CD4-positive, alpha-beta T cell treated with Interleukin-10 for 1 hour (primary cell): ENCODE results near the gene PRRC2B.
"Not testable (repeated sequence)": the region's sequence is repeated elsewhere in the genome, so short reads cannot be mapped to it uniquely, and the experiment has no call there.

Experiments
- DNase-seq: peaks from one replicate; pipeline ENCODE4 v3.0.0-alpha.2; 2020

PRRC2B gene

GRCh38 chr9:131546336-131547084, 152.6 kb downstream of the PRRC2B start:
- no peak for DNase-seq

DNA sequence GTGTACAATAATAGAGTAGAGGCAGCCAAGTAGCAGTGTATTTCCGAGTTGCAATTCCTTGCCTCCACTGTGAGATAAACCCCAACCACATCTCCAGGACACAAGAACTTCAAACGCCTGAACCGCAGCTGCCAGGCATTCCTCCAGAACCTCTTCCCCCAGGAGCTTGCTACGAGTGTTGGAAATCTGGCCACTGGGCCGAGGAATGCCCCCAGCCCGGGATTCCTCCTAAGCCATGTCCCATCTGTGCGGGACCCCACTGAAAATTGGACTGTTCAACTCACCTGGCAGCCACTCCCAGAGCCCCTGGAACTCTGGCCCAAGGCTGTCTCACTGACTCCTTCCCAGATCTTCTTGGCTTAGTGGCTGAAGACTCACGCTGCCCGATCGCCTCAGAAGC, 155.3 kb downstream of the PRRC2B start:
- DNase-seq = not testable (repeated sequence)
